Body of pancreas (tissue), 4 donors: ENCODE results near the gene SLC12A7.

Experiments
- CTCF ChIP-seq, 7 experiments: fragments of 450-650 bp in 4 of 7; fragments of 200-600 bp in 3 of 7; sonication (generic) in 3 of 7; IDR thresholded peaks; one replicate each; pipeline ENCODE4 v1.5.1; 2016 to 2019; ENCODE audit warnings: antibody characterized with exemption in 7 of 7
- POLR2A ChIP-seq, 3 donors: fragments of 450-650 bp; IDR thresholded peaks; one replicate each; pipeline ENCODE4 v1.6.1; 2016; ENCODE audit warnings: antibody characterized with exemption in 3 of 3, mild to moderate bottlenecking in 2 of 3

GRCh38 chr5:1043327-1043726, 68.5 kb downstream of the SLC12A7 start:
- TF ChIP-seq CTCF (IDR thresholded peaks at IDR 0.05), result no peak
- no peak for TF ChIP-seq POLR2A (IDR thresholded peaks at IDR 0.05)
